GM12865 (cell line): Measurements from ENCODE around the gene PDF.
"Not testable (repeated sequence)": the region's sequence is repeated elsewhere in the genome, so short reads cannot be mapped to it uniquely, and the experiment has no call there.

ENCODE experiments used
- DNase-seq: peaks from one replicate; pipeline ENCODE4 v3.0.0; 2010; ENCODE audit warnings: low read depth
- H3K4me3 ChIP-seq: 2 replicates; pipeline ENCODE4 v1.5.1; 2011; ENCODE audit warnings: mild to moderate bottlenecking, low read depth, low read length, control low read depth
- CTCF ChIP-seq: IDR thresholded peaks from 2 replicates; pipeline ENCODE4 v1.5.1; 2011; ENCODE audit warnings: low read length, control low read depth, low read depth, inconsistent platforms; ENCODE audit not compliant: insufficient read depth; ENCODE audit errors: missing control alignments

Gene PDF

GRCh38 chr16:69301187-69301586, 29.2 kb downstream of the PDF start:
- no peak overlapping the region for H3K4me3 ChIP-seq
- TF ChIP-seq CTCF = no peak
- DNase-seq = no peak

GRCh38 chr16:69298261-69298660, 32.1 kb downstream of the PDF start:
- no peak overlapping the region for H3K4me3 ChIP-seq
- no peak for TF ChIP-seq CTCF

GRCh38 chr16:69296771-69297170, 33.6 kb downstream of the PDF start:
- not testable (repeated sequence) for H3K4me3 ChIP-seq, DNase-seq

More at GRCh38 chr16:69298261-69298660, 32.1 kb downstream of the PDF start:
- DNase-seq = no peak

GRCh38 chr16:69294051-69294450, 36.3 kb downstream of the PDF start:
- no peak for TF ChIP-seq CTCF
- no peak overlapping the region for H3K4me3 ChIP-seq
- no peak for DNase-seq

GRCh38 chr16:69293401-69293800, 37.0 kb downstream of the PDF start:
- no peak for DNase-seq
- no peak overlapping the region for H3K4me3 ChIP-seq
- TF ChIP-seq CTCF = no peak

GRCh38 chr16:69291657-69292056, 38.7 kb downstream of the PDF start:
- H3K4me3 ChIP-seq, DNase-seq: not testable (repeated sequence)

GRCh38 chr16:69286941-69287713, 43.3 kb downstream of the PDF start:
- H3K4me3 ChIP-seq = no peak overlapping the region
- peak; percentile 46 for TF ChIP-seq CTCF
- peak; percentile 72 for DNase-seq

- no peak for DNase-seq
- no peak for TF ChIP-seq CTCF
- H3K4me3 ChIP-seq = no peak overlapping the region
Observed at GRCh38 chr16:69285240-69285639, 45.1 kb downstream of the PDF start.
